K562 (cell line): ENCODE results near the gene DISC1. TPM values are rescaled to one million over a fixed set of nuclear protein-coding genes. Genes with fewer than 3 reads are reported as not detected.

ENCODE experiments used
- ATAC-seq: fragments of 200-7000 bp; cut with Tn5 transposase; 3 replicates; pipeline ENCODE4 v1.9.1; 2020; ENCODE audit warnings: moderate library complexity
- BruUV-seq: library from RNA; stranded (reverse); fragments of 400-500 nt; replicated peaks from 2 replicates; lab custom pipeline; 2021; lab: Mats Ljungman, UMichigan
- CTCF ChIA-PET: fragments of 300-600 bp; formaldehyde crosslinking; extraction: SDS; loops from one replicate; lab custom pipeline; 2021; ENCODE audit warnings: low intra/inter-chr PET ratio; lab: Yijun Ruan, JAX
- POLR2A ChIA-PET: fragments of 300-600, 350-650 bp; sonication (Branson Sonifier 250); formaldehyde crosslinking; extraction: SDS; loops from one replicate; lab custom pipeline; 2021; ENCODE audit warnings: antibody characterized with exemption, inconsistent platforms; lab: Yijun Ruan, JAX
- DNase-seq, 4 experiments: peaks; one replicate each; pipeline versions ENCODE4 v3.0.0 to v3.0.0-alpha.2; 2011 to 2018; ENCODE audit warnings: low spot score in 3 of 4, mixed read lengths in 3 of 4; ENCODE audit errors: extremely low read depth in 1 of 4
- FAIRE-seq: peaks from 2 replicates; lab custom pipeline; 2011; peaks lifted over from hg19 to GRCh38; lab: Jason Lieb, UNC
- H2AFZ ChIP-seq: 2 replicates; pipeline ENCODE4 v1.6.0; 2011; ENCODE audit warnings: low read depth, low read length, control low read depth, inconsistent platforms
- H3K27ac ChIP-seq: fragments of 200-600 bp; 3 replicates; pipeline ENCODE4 v1.8.0; 2011; ENCODE audit warnings: low read depth, mild to moderate bottlenecking, control low read depth, inconsistent platforms, low read length, moderate library complexity, mixed read lengths; ENCODE audit errors: extremely low read depth
- H3K27me3 ChIP-seq, 2 experiments: fragments of 300-600 bp in 1 of 2; 2 replicates in 1 of 2; 3 replicates in 1 of 2; pipeline versions ENCODE4 v1.6.0 to v1.8.0; 2011; ENCODE audit warnings: inconsistent platforms in 2 of 2, low read length in 2 of 2, mild to moderate bottlenecking in 1 of 2, mixed read lengths in 1 of 2, moderate library complexity in 1 of 2; ENCODE audit not compliant: control insufficient read depth in 2 of 2, insufficient read depth in 2 of 2
- H3K36me3 ChIP-seq: fragments of 300-600 bp; 3 replicates; pipeline ENCODE4 v1.8.0; 2011; ENCODE audit warnings: mild to moderate bottlenecking, low read length, inconsistent platforms; ENCODE audit not compliant: control insufficient read depth, insufficient read depth
- H3K4me1 ChIP-seq, 2 experiments: fragments of 200-600 bp in 1 of 2; replicated peaks in 1 of 2; 2 replicates in 1 of 2; 3 replicates in 1 of 2; pipeline versions ENCODE4 v1.5.1 to v1.8.0; 2011; ENCODE audit warnings: inconsistent platforms in 2 of 2, low read length in 2 of 2, mild to moderate bottlenecking in 1 of 2, mixed read lengths in 1 of 2, moderate library complexity in 1 of 2; ENCODE audit not compliant: control insufficient read depth in 2 of 2, insufficient read depth in 2 of 2
- H3K4me2 ChIP-seq: 2 replicates; pipeline ENCODE4 v1.6.1; 2011; ENCODE audit warnings: low read length, control low read depth, inconsistent platforms, mixed read lengths; ENCODE audit not compliant: insufficient read depth
- H3K4me3 ChIP-seq: fragments of 200-600 bp; sonication (generic), shearing (Covaris generic); 2 replicates; pipeline ENCODE4 v1.5.1; 2016; ENCODE audit warnings: control low read depth, inconsistent platforms
- H3K79me2 ChIP-seq: fragments of 200-600 bp; 3 replicates; pipeline ENCODE4 v1.8.0; 2011; ENCODE audit warnings: low read length, inconsistent platforms; ENCODE audit not compliant: control insufficient read depth, insufficient read depth
- H3K9ac ChIP-seq, 2 experiments: 2 replicates each; pipeline versions ENCODE4 v1.6.0 to v1.6.1; 2011; ENCODE audit warnings: low read depth in 2 of 2, low read length in 2 of 2, control low read depth in 1 of 2, inconsistent platforms in 1 of 2, mild to moderate bottlenecking in 1 of 2, mixed read lengths in 1 of 2; ENCODE audit not compliant: insufficient read depth in 1 of 2
- H3K9me1 ChIP-seq: one replicate; pipeline ENCODE4 v1.6.0; 2011; ENCODE audit warnings: inconsistent platforms, mild to moderate bottlenecking, low read length, moderate library complexity; ENCODE audit not compliant: control insufficient read depth, insufficient read depth
- H3K9me3 ChIP-seq: replicated peaks from 2 replicates; pipeline ENCODE4 v1.5.1; 2011; ENCODE audit warnings: low read depth, low read length, inconsistent platforms; ENCODE audit not compliant: control insufficient read depth, insufficient read depth
- H4K20me1 ChIP-seq: replicated peaks from 2 replicates; pipeline ENCODE4 v1.6.1; 2011; ENCODE audit warnings: low read length, inconsistent platforms, mixed read lengths; ENCODE audit not compliant: control insufficient read depth, insufficient read depth
- ETV6 ChIP-seq, 3 experiments: fragments of 150-350 bp in 1 of 3; sonication (generic) in 1 of 3; formaldehyde crosslinking in 1 of 3; IDR thresholded peaks; 2 replicates each; pipeline versions ENCODE4 v1.6.1 to v1.8.0; 2014 to 2022; ENCODE audit warnings: borderline replicate concordance in 2 of 3, low read depth in 2 of 3, antibody characterized with exemption in 1 of 3, low read length in 1 of 3, mild to moderate bottlenecking in 1 of 3, missing genetic modification reagents in 1 of 3
- MECOM ChIP-seq: fragments of 250-450 bp; sonication (Bioruptor Pico); IDR thresholded peaks from 2 replicates; pipeline ENCODE4 v1.8.0; 2022; ENCODE audit warnings: inconsistent platforms
- SMC3 ChIP-seq: conservative IDR thresholded peaks from 2 replicates; pipeline ENCODE4 v1.6.1; 2011; ENCODE audit warnings: low read depth, low read length, improper control_type of control experiment; ENCODE audit not compliant: insufficient read depth
- ZBTB11 ChIP-seq, 3 experiments: fragments of 200-800 bp in 1 of 3; fragments of 250-450 bp in 1 of 3; fragments of 450-650 bp in 1 of 3; sonication (Bioruptor Pico) in 1 of 3; sonication (Bioruptor generic) in 1 of 3; formaldehyde crosslinking in 1 of 3; IDR thresholded peaks; 2 replicates each; pipeline versions ENCODE4 v1.6.1 to v1.8.0; 2016 to 2022; ENCODE audit warnings: mild to moderate bottlenecking in 2 of 3, missing genetic modification characterization in 2 of 3, missing compliant biosample characterization in 1 of 3, moderate library complexity in 1 of 3
- ZNF124 ChIP-seq: sonication (generic); formaldehyde crosslinking; IDR thresholded peaks from 2 replicates; pipeline ENCODE4 v1.8.1; 2022; ENCODE audit warnings: missing genetic modification reagents
- WGBS: fragments of 100-300 bp; shearing (Covaris generic); methylation state at CpG from one replicate; pipeline ENCODE4 v1.1.6; 2016; ENCODE audit warnings: low coverage, mixed read lengths; ENCODE audit not compliant: insufficient coverage; ENCODE audit errors: missing lambda C conversion rate; 5-methylcytosine and 5-hydroxymethylcytosine counted together
- in situ Hi-C: fragments of 300-500 bp; cut with MboI; formaldehyde crosslinking; loops from 4 replicates; pipeline ENCODE4 v1.15.0; 2018; ENCODE audit warnings: inconsistent platforms, mixed read lengths
- intact Hi-C: fragments of 100-400 bp; cut with micrococcal nuclease; formaldehyde crosslinking; loops from 2 replicates; pipeline ENCODE4 v1.14.2; 2022
- polyA plus RNA-seq, 8 experiments: library from polyadenylated mRNA; depleted of rRNA in 4 of 8; stranded (reverse) in 5 of 8; unstranded in 3 of 8; fragments of >200 nt; fragmentation: Nextera tagmentation in 2 of 8; fragmentation: Illumina TruSeq in 1 of 8; extraction: Ambion mirVana in 2 of 8; extraction: Trizol in 1 of 8; gene quantifications; 2 replicates each; pipeline versions ENCODE4 v1.2.1 to v1.2.3, GENCODE V29; 2011 to 2014; ENCODE audit warnings: inconsistent platforms in 1 of 8, missing spikeins in 1 of 8
- total RNA-seq, 7 experiments: library from RNA; depleted of rRNA in 6 of 7; stranded (reverse); fragments of >200 nt in 6 of 7; fragmentation: Illumina TruSeq in 2 of 7; extraction: Trizol in 2 of 7; gene quantifications; 2 replicates each; pipeline versions ENCODE4 v1.2.1 to v1.2.3, GENCODE V29; 2011 to 2021; ENCODE audit warnings: low replicate concordance in 1 of 7

Gene DISC1
- total and polyA plus RNA-seq, 9 of the 15 experiments (the other 6 are each of a cell fraction or from before 2014, with no cell fraction given), result 0.01 to 0.11 (median 0.08) TPM; not detected in 1

DNA sequence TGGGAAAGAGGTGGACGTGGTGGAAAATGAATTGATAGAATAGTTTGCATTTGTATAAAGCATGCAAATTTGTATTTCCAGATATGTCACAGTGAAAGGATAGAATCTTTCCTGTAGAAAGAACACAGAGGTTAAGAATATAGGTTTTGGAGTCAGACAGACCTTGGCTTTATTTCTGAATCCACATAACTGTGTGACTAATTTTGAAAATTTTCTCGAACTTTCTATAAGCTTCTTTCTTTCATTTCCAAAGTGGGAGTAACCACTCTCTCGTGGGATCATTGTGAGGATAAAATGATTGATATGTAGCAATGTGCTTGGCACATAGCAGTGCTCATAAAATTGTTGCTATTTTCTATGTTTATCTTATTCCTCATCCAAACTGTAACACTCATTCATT, 108.8 kb downstream of the DISC1 start:
- FAIRE-seq (no peak), DNase-seq (no peak), ATAC-seq (no peak)
- Histone ChIP-seq H3K9ac (no peak overlapping the region), H3K4me2 (no peak overlapping the region), H3K4me3 (no peak overlapping the region), H3K36me3 (no peaks in the 10 kb centered on the region), H2AFZ (no peak overlapping the region), H3K27ac (no peak overlapping the region), H3K9me3 (no peaks in the 10 kb centered on the region), H3K27me3 (no peaks in the 10 kb centered on the region), H3K79me2 (no peaks in the 10 kb centered on the region), H3K4me1 (no peaks in the 10 kb centered on the region), H4K20me1 (no peaks in the 10 kb centered on the region), H3K9me1 (no peaks in the 10 kb centered on the region)
- BruUV-seq, result no TSS peak
- ChIA-PET CTCF (no interaction called here), POLR2A (no interaction called here)
- in situ Hi-C loops, result loop anchor here (25.0 kb wide), 1 partner anchor 1502 kb away; no protein-coding TSS in a partner anchor
- intact Hi-C loops, result no loop called here
- WGBS, result 0% methylated on average over 3 of the region's 3 CpGs
- TF ChIP-seq MECOM (CRISPR knock-in tag) (no peak), SMC3 (no peak), ZNF124 (CRISPR knock-in tag) (no peak), ETV6 (IDR thresholded peaks at IDR 0.05; ENCODE audit: borderline replicate concordance in 1 of 2, low read depth in 2 of 2, low read length in 1 of 2) (no peak), ETV6 (CRISPR knock-in tag; IDR thresholded peaks at IDR 0.05; ENCODE audit: borderline replicate concordance) (no peak), ZBTB11 (CRISPR knock-in tag; IDR thresholded peaks at IDR 0.05) (no peak)
